ENCODE data around the gene FAM200B. TPM values are rescaled to one million over a fixed set of nuclear protein-coding genes. Genes with fewer than 3 reads are reported as not detected.
A peak's percentile ranks its signal among the peaks of the same experiment; 100 is the strongest.

FAM200B gene
- total RNA-seq, 6 experiments from 2014 or later, result 11.8 to 20.9 (median 16.7) TPM

- TF ChIP-seq CTCF (IDR thresholded peaks at IDR 0.05), result no peak
- TF ChIP-seq POLR2A (IDR thresholded peaks at IDR 0.05), result no peak
- H3K27ac ChIP-seq, result peak within 1 kb of the TSS in 2 of 3 donors; percentile 80 to 85
- H3K9me3 ChIP-seq, result no peaks in the 10 kb centered on the region
- H3K4me3 ChIP-seq, result peak within 1 kb of the TSS; percentile 23 to 47 (median 37)
- no peaks in the 10 kb centered on the region for H3K27me3 ChIP-seq
- intact Hi-C loops (cut with DNase I), result no loop called here
- peak; percentile 5 to 43 (median 21) for ATAC-seq
- DNase-seq, result peak; percentile 68 to 86 (median 71)
- no peaks in the 10 kb centered on the region for H3K36me3 ChIP-seq
- H3K4me1 ChIP-seq, result peaks cover 0 to 35% (median 6%) of the 10 kb centered on the region in 4 donors
- 52% methylated on average over 34 of the region's 43 CpGs for WGBS (ENCODE audit: insufficient coverage, low coverage, low lambda C conversion rate, missing lambda C conversion rate)
These were observed 21.3 kb downstream of the FAM200B start, which contains the start of gene BST1 for GRCh38 chr4:15702941-15703403. Gene BST1, plus strand, starts transcription at chr4:15703065. Its CDS starts 80 bp downstream, at chr4:15703145.

GRCh38 chr4:15703439-15703838, 21.8 kb downstream of the FAM200B start:
- Histone ChIP-seq H3K36me3 (no peaks in the 10 kb centered on the region), H3K27me3 (no peaks in the 10 kb centered on the region), H3K9me3 (no peaks in the 10 kb centered on the region), H3K27ac (no peak overlapping the region), H3K4me1 (peaks cover 0 to 35% (median 6%) of the 10 kb centered on the region in 4 donors), H3K4me3 (no peak overlapping the region)
- no peak for TF ChIP-seq CTCF (IDR thresholded peaks at IDR 0.05)
- TF ChIP-seq POLR2A (IDR thresholded peaks at IDR 0.05), result no peak
- ATAC-seq (no peak), DNase-seq (no peak)
- 87% methylated on average over 11 of the region's 11 CpGs for WGBS (ENCODE audit: insufficient coverage, low coverage, low lambda C conversion rate, missing lambda C conversion rate)
- intact Hi-C loops (cut with DNase I), result no loop called here

- intact Hi-C loops (cut with DNase I), result no loop called here
- Histone ChIP-seq H3K9me3 (no peaks in the 10 kb centered on the region), H3K36me3 (no peaks in the 10 kb centered on the region), H3K4me1 (peaks cover 0 to 35% (median 6%) of the 10 kb centered on the region in 4 donors), H3K27ac (no peak overlapping the region), H3K27me3 (no peaks in the 10 kb centered on the region), H3K4me3 (no peak overlapping the region)
- no peak for DNase-seq
- TF ChIP-seq POLR2A (IDR thresholded peaks at IDR 0.05), result no peak
- no peak for TF ChIP-seq CTCF (IDR thresholded peaks at IDR 0.05)
- no peak for ATAC-seq
These were observed 22.5 kb downstream of the FAM200B start for GRCh38 chr4:15704129-15704528.

- WGBS (ENCODE audit: insufficient coverage, low coverage, low lambda C conversion rate, missing lambda C conversion rate), result 27% methylated on average over 3 of the region's 3 CpGs
- no peak for DNase-seq
- intact Hi-C loops (cut with DNase I), result no loop called here
- H3K4me3 ChIP-seq, result no peak overlapping the region
- peaks cover 0 to 20% (median 4%) of the 10 kb centered on the region in 4 donors for H3K4me1 ChIP-seq
- no peak overlapping the region for H3K27ac ChIP-seq
- H3K27me3 ChIP-seq, result no peaks in the 10 kb centered on the region
- no peaks in the 10 kb centered on the region for H3K36me3 ChIP-seq
- ATAC-seq, result peak in 1 of 4 donors; percentile 5
- TF ChIP-seq POLR2A (IDR thresholded peaks at IDR 0.05) (no peak), CTCF (IDR thresholded peaks at IDR 0.05) (no peak)
- H3K9me3 ChIP-seq, result no peaks in the 10 kb centered on the region
These were observed 25.2 kb downstream of the FAM200B start for GRCh38 chr4:15706646-15707362.
